Stomach (tissue), 4 donors: ENCODE results near the gene EDEM2.

Experiments
- EP300 ChIP-seq: sonication (generic); formaldehyde crosslinking; IDR thresholded peaks from one replicate; pipeline ENCODE4 v1.6.1; 2017; ENCODE audit warnings: antibody characterized with exemption
- POLR2A ChIP-seq, 4 donors: fragments of 450-650 bp; IDR thresholded peaks; one replicate each; pipeline ENCODE4 v1.6.1; 2016; ENCODE audit warnings: antibody characterized with exemption in 4 of 4, control low read depth in 2 of 4, mild to moderate bottlenecking in 1 of 4, moderate library complexity in 1 of 4
- POLR2AphosphoS5 ChIP-seq, 3 donors: sonication (generic); formaldehyde crosslinking; IDR thresholded peaks; one replicate each; pipeline ENCODE4 v1.6.1; 2016; ENCODE audit warnings: antibody characterized with exemption in 3 of 3
- TF ChIP-seq, protein P1 (sequence below), 7 experiments: fragments of 450-650 bp in 4 of 7; fragments of 200-600 bp in 3 of 7; sonication (generic) in 3 of 7; IDR thresholded peaks; one replicate each; pipeline ENCODE4 v1.5.1; 2016 to 2019; ENCODE audit warnings: antibody characterized with exemption in 7 of 7, control low read depth in 2 of 7, mild to moderate bottlenecking in 1 of 7

DNA sequence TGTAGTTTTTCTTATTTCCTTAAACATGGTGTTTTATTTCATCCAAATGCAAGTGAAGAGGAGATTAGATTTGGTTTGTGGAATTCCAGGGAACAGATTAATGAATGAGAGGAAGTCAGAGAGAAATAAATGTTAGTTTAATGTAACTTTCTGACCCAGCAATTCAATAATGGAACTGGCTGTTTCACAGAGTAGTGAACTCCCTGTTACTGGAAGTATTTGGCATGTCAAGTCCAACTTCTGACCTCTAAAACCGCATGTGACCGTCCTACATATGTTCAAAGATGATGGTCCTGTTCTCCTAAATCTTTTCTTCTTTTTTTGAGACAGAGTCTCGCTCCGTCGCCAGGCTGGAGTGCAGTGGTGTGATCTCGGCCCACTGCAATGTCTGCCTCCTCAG, 43.4 kb upstream of the EDEM2 start:
- TF ChIP-seq, protein P1, sequence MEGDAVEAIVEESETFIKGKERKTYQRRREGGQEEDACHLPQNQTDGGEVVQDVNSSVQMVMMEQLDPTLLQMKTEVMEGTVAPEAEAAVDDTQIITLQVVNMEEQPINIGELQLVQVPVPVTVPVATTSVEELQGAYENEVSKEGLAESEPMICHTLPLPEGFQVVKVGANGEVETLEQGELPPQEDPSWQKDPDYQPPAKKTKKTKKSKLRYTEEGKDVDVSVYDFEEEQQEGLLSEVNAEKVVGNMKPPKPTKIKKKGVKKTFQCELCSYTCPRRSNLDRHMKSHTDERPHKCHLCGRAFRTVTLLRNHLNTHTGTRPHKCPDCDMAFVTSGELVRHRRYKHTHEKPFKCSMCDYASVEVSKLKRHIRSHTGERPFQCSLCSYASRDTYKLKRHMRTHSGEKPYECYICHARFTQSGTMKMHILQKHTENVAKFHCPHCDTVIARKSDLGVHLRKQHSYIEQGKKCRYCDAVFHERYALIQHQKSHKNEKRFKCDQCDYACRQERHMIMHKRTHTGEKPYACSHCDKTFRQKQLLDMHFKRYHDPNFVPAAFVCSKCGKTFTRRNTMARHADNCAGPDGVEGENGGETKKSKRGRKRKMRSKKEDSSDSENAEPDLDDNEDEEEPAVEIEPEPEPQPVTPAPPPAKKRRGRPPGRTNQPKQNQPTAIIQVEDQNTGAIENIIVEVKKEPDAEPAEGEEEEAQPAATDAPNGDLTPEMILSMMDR (IDR thresholded peaks at IDR 0.05) = no peak
- no peak for TF ChIP-seq POLR2A (IDR thresholded peaks at IDR 0.05)
- no peak for TF ChIP-seq POLR2AphosphoS5 (IDR thresholded peaks at IDR 0.05)
- TF ChIP-seq EP300 = no peak
